GM18873 (cell line): ENCODE results near the gene TRIM44.
"Not testable (repeated sequence)": the region's sequence is repeated elsewhere in the genome, so short reads cannot be mapped to it uniquely, and the experiment has no call there.

Source experiments
- ATAC-seq: cut with Tn5 transposase; IDR thresholded peaks from one replicate; pipeline ENCODE4 v1.9.1; 2021; ENCODE audit warnings: mild to moderate bottlenecking, moderate library complexity, moderate number of reproducible peaks; ENCODE audit not compliant: unreplicated experiment, low FRiP score

TRIM44 gene

DNA sequence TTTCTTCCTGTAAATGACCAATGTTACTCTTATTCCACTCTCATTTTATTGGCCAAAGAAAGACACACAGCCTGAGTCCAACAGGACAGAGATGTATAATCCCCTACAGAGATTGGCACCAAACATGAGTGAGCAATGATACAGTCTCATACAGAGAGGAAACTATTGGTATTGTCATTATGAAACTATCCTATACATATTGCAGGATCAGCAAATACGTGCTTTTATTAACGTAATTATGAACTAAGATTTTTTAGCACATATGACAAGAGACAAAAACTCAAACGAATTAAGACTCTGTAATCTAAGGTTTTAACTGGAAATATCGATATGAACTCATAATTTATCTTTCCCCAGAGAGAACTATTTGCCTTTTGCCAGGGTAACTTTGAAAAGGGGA, 182.0 kb downstream of the TRIM44 start:
- no peak for ATAC-seq

- no peak for ATAC-seq
Measured at GRCh38 chr11:35845860-35846259, 183.3 kb downstream of the TRIM44 start.

DNA sequence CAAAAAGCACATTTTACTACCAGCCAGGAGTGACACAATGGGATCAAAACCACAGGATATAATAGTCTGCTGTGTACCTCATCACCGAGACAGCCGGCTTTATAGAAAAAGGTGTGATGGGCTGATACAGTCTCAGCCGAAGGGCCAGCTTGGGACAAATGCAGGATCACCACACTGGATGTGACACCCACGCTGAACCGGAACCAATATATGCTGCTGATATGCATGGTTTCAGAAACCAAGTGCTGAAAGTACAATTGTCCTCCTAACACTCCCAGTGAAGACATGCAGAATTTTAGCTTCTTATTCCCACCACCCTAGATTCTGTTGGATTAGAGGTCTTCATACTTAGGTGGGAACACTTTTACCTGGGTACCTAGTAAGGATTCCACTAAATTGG, 184.3 kb downstream of the TRIM44 start:
- no peak for ATAC-seq

DNA sequence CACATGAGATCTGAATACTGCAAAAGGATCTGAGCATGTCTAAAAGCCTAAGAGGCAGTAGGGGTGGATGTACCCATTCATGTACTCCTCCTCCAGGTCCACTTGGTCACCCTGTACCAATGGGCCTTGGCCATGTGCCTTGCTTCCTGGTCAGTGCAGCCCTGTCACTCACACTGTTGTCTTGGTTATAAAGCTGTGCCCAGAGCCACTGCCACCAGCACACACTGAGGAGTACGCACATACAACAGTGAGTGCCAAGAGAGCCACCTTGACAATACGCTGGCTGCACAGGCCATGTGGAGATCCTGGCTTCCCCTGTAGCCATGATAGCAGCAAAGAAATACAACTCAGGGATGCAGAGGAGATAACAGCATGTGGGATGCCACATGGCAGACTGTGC, 184.9 kb downstream of the TRIM44 start:
- no peak for ATAC-seq

DNA sequence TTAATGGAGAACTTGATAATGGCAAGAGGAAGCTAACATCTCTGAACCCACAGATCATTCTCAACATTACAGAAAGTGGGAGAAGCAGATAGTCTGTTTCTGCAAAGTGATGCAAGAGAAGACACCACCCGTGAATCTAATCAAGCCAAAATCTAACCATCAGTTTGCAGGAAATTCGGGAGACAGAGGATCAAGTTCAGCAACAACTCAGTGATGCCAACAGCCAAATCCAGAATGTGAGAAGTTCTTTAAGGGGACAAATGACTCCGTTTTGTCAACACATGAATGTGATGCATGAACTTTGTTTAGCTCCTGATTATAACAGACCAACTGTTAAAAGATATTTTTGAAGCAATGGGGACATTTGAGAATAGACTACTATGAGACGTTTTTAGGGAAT, 186.0 kb downstream of the TRIM44 start:
- no peak for ATAC-seq

DNA sequence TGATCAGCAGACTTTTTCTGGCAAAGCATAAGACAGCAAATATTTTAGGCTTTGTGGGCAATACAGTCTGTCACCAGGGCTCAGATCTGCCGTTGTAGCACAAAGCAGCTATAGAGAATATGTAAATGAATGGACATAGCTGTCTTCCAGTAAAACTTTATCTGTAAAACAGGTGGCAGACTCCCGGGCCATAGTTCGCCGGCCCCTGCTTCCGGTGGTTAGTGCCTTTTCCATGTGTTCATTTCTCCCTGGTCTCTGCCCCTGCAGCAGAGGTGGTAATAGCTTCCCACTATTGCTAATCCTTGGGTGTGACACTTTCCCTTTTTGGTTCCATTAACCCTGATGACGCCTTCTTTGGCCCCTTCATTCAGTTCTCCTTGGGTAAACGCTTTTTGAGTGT, 187.6 kb downstream of the TRIM44 start:
- ATAC-seq = no peak

GRCh38 chr11:35851342-35851741, 188.8 kb downstream of the TRIM44 start:
- ATAC-seq = no peak

GRCh38 chr11:35852056-35852455, 189.5 kb downstream of the TRIM44 start:
- ATAC-seq = no peak

DNA sequence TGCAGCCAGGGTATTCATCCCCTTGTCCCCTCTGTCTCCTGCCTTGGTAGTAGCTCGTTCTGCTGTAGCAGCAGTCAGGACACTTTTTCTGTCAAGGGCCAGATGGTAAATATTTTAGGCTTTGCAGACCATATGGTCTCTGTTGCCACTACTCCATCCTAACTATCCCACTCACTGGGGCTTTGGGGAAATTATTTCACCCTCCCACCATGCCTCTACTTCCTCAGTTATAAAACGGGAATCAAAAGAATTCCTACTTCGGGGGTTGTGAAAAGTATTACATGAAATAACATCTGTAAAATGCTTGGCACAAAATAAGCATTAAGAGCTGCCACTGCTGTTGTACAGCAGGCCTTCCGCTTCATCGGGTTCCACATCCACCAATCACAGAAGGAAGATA, 191.4 kb downstream of the TRIM44 start:
- no peak for ATAC-seq

DNA sequence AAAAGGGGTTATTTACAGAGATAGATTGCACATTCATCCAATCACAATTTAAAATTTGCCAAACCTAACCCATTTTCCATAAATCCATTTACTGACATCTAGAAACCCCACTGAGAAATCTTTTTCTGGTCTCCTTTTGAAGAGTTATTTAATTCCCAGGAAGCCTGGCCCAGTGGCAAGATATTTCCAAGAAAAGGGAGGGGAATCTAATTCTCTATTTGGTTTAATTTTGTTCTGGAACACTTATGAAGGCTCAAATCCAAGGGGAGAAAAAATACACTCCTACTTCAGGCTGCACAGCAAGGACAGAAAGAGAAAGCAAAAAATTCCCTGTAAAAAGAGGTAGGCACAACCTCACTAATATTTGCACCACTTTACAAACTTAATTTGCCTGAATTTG, 193.1 kb downstream of the TRIM44 start:
- ATAC-seq = no peak

- no peak for ATAC-seq
Measured at GRCh38 chr11:35856259-35856658, 193.7 kb downstream of the TRIM44 start.

GRCh38 chr11:35856756-35857155, 194.2 kb downstream of the TRIM44 start:
- ATAC-seq = no peak

DNA sequence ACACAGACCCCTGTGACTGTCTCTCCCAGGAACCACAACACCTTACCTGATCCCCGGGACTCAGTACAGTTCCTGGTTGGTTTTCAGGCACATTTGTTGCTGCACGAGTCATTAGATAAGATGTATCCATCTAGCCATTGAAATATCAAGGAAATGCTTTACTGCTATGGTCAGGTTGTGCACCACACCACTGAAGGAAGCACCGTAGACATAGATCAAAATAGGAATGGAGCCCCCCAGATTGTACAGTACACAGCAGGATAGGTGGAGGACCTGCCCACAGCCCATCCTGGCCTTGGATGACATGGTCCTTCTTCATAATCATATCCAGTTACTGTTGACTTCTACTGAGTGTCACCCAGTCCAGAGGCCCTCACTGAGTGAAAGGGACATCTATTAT, 195.3 kb downstream of the TRIM44 start:
- no peak for ATAC-seq

DNA sequence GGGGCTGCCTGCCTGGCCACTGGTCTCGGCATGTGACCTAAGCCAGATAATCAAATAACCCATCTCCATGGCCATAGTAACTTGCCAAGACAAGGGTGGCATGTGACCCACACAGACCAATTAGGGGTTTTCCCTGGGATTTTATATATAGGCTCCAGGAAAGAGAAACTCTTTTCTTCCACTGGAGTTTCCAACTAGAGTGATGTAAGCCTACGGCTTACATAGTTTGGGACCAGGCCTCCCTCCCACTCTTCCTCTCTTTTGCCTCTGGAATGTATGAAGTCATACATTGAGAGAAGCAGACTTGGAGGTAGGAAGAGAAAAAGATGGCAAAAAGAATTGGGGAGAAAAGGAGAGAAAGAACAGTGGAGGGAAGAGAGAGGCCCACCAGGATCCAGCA, 196.7 kb downstream of the TRIM44 start:
- ATAC-seq = no peak

DNA sequence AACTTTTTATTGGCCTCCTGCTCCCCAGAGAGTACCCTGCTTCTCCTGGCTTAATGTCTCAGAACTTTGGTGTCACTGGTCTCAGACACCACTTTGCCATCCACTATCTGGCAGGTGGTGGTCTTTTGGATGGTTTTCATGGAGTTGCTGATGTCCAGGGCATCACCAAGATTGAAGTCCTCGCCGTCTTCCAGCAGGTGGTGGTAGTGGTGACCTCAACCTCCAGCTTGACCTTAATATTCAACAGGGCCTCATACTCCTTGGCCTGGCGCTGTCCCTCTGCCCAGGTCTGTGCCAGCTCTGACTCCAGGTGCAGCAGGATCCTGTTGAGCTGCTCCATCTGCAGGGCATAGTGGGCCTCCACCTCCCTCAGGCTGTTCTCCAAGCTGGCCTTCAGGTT, 197.6 kb downstream of the TRIM44 start:
- not testable (repeated sequence) for ATAC-seq

DNA sequence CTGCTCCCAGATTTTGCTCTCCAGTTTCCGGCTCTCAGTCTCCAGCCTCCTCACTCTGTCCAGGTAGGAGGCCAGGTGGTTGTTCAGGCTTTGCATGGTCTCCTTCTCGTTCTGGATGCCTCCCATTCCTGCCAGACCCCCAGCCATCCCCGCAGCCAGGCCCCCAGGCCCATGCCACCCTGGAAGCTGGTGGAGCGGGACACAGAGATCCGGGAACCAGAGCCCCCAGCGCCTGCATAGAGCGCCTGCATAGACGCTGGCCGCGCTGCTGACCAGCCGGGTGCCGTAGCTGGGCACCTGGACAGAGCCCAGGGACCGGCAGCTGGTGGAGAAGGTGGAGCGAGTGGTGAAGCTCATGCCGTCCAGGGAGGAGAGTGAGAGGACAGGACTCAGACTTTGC, 198.6 kb downstream of the TRIM44 start:
- ATAC-seq = no peak

- no peak for ATAC-seq
Measured at GRCh38 chr11:35862666-35863065, 200.1 kb downstream of the TRIM44 start.

DNA sequence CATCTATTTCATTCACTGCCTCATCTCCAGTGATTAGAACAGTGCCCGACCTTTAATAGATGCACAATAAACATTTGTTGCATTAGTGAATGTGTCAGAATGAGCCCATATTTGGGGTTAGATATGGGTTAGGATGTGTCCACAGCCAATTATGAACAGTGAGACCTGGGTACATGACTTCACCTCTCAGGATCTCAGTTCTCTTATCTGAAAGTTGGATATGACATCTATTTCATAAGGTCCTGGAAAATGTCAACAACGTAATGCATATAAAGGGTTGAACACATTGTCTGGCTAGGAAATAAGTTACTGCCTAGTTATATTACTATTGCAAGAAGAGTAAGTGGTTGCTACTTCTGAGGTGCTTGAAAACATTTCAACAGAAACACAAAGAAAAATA, 201.6 kb downstream of the TRIM44 start:
- ATAC-seq = no peak

DNA sequence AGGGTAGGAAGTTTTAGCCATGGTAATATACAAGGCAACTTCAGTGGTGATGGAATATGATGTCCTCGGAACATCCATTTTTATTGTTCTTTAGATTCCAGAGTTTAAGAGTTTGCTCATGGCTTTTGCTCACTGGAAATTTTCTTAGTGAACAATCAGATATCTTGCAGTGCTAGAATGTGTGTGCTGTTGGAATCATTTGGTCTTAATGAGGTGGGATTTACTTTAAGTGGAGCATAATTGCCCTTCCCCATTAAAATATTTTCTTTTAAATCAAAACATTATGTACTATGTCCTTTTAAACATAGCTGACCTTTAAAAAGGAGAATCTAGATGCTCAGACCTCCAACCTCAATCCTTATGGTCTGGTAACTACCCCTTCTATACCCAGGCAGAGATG, 204.0 kb downstream of the TRIM44 start:
- ATAC-seq = no peak
